Effector CD4-positive, alpha-beta T cell (primary cell): ENCODE results near the gene PIGN.

Experiments used
- DNase-seq: peaks from one replicate; pipeline ENCODE4 v3.0.0-alpha.2; 2020

The PIGN gene

DNA sequence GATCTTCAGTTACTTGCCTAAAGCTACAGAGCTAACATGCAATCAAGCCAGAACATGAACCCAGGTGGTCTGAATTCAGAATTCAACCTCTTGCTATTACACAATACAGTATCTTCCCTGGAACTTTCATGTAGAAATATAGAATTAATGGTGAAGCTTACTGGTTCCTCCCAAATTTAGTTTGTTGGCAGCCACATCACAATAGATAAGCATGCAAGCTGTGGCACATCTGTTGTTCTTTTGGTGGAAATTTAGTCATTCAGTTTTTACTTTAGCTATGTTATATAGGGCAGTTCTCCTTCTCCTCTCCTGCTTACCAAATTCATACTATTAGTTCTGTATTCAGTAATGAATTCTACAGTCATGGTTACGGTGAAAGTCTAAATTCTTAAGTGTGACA is 193.0 kb downstream of the PIGN start:
- no peak for DNase-seq

DNA sequence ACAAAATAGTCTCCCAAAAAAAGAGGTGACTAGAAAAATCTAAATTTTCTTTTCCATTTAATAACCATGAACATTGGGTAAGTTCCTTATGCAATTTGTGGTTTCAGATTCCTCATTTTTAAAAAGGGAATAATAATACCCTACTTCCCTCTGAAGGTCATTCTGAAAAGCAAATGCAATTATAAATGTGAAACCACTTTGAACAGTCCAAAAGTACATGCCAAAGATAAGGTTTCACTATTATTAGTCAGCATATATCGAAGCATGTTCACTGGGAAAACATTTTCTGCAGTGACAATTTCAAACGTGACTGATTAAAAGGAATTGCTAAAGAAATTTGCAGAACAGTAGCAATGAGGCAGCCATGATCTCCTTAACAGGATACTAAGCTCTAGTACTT is 193.9 kb downstream of the PIGN start:
- DNase-seq, result no peak

DNA sequence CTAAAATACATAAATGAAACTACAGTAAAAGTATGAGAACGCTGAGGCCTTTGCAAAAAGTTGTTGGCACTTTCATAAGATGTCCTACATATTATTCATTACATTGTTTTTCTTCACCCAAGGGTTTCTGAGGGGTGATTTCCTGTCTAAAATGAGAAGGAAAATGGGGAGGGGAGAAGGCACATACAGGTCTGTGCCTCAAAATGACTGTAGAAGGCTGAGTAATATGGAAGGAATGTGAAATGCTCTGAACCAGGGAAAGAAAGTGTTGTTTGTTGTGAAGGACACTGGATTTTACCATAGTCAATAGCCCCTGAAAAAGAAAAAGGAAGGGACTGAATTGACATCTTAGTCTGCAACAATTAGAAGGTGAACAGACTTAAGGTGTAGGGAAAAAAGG is 194.6 kb downstream of the PIGN start:
- no peak for DNase-seq

DNA sequence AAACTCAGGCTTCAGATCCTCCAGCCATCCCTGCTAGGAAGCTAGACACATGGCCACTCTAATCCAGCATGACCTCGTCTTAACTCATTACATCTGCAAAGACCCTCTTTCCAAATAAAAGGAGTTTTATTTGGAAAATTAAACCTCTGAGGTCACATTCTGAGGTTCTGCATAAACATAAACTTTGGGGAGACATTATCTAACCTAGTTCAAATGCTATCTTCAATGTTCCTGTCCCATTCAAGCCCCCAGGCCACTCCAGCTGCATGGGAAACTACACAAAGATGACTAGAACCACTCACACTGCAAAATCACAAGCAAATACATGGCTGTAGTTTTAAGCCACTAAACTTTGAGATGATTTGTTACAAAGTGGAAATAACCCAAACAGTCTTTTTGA is 195.0 kb downstream of the PIGN start:
- no peak for DNase-seq

DNA sequence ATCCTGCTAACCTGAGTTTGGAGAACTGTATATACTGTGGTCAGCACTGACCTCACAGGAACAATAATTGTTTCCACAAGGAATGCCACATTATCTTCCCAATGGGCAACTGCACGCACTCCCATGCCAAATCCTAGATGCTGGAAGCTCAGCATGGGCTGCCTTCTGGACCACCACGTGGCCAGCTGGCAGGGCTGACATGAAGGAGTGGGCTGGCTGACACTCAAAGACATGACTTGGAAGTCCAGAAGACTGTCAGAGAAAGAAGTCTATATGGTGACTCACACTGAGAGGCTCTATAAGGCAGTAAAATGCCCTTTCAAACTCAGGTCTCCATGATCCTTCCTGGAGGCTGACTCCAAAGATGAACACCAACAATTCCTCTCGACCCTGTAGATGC is 195.7 kb downstream of the PIGN start:
- no peak for DNase-seq
